K562 (cell line): ENCODE measurements around the gene WASHC3. TPM values are rescaled to one million over a fixed set of nuclear protein-coding genes. Genes with fewer than 3 reads are reported as not detected.

Source experiments
- ATAC-seq: fragments of 200-7000 bp; cut with Tn5 transposase; 3 replicates; pipeline ENCODE4 v1.9.1; 2020; ENCODE audit warnings: moderate library complexity
- BruUV-seq: library from RNA; stranded (reverse); fragments of 400-500 nt; replicated peaks from 2 replicates; lab custom pipeline; 2021; lab: Mats Ljungman, UMichigan
- CTCF ChIA-PET: fragments of 300-600 bp; formaldehyde crosslinking; extraction: SDS; loops from one replicate; lab custom pipeline; 2021; ENCODE audit warnings: low intra/inter-chr PET ratio; lab: Yijun Ruan, JAX
- POLR2A ChIA-PET: fragments of 300-600, 350-650 bp; sonication (Branson Sonifier 250); formaldehyde crosslinking; extraction: SDS; loops from one replicate; lab custom pipeline; 2021; ENCODE audit warnings: antibody characterized with exemption, inconsistent platforms; lab: Yijun Ruan, JAX
- DNase-seq, 4 experiments: peaks; one replicate each; pipeline versions ENCODE4 v3.0.0 to v3.0.0-alpha.2; 2011 to 2018; ENCODE audit warnings: low spot score in 3 of 4, mixed read lengths in 3 of 4; ENCODE audit errors: extremely low read depth in 1 of 4
- FAIRE-seq: peaks from 2 replicates; lab custom pipeline; 2011; peaks lifted over from hg19 to GRCh38; lab: Jason Lieb, UNC
- H2AFZ ChIP-seq: 2 replicates; pipeline ENCODE4 v1.6.0; 2011; ENCODE audit warnings: low read depth, low read length, control low read depth, inconsistent platforms
- H3K27ac ChIP-seq: fragments of 200-600 bp; 3 replicates; pipeline ENCODE4 v1.8.0; 2011; ENCODE audit warnings: low read depth, mild to moderate bottlenecking, control low read depth, inconsistent platforms, low read length, moderate library complexity, mixed read lengths; ENCODE audit errors: extremely low read depth
- H3K27me3 ChIP-seq, 2 experiments: fragments of 300-600 bp in 1 of 2; 2 replicates in 1 of 2; 3 replicates in 1 of 2; pipeline versions ENCODE4 v1.6.0 to v1.8.0; 2011; ENCODE audit warnings: inconsistent platforms in 2 of 2, low read length in 2 of 2, mild to moderate bottlenecking in 1 of 2, mixed read lengths in 1 of 2, moderate library complexity in 1 of 2; ENCODE audit not compliant: control insufficient read depth in 2 of 2, insufficient read depth in 2 of 2
- H3K36me3 ChIP-seq: fragments of 300-600 bp; 3 replicates; pipeline ENCODE4 v1.8.0; 2011; ENCODE audit warnings: mild to moderate bottlenecking, low read length, inconsistent platforms; ENCODE audit not compliant: control insufficient read depth, insufficient read depth
- H3K4me1 ChIP-seq, 2 experiments: fragments of 200-600 bp in 1 of 2; replicated peaks in 1 of 2; 2 replicates in 1 of 2; 3 replicates in 1 of 2; pipeline versions ENCODE4 v1.5.1 to v1.8.0; 2011; ENCODE audit warnings: inconsistent platforms in 2 of 2, low read length in 2 of 2, mild to moderate bottlenecking in 1 of 2, mixed read lengths in 1 of 2, moderate library complexity in 1 of 2; ENCODE audit not compliant: control insufficient read depth in 2 of 2, insufficient read depth in 2 of 2
- H3K4me2 ChIP-seq: 2 replicates; pipeline ENCODE4 v1.6.1; 2011; ENCODE audit warnings: low read length, control low read depth, inconsistent platforms, mixed read lengths; ENCODE audit not compliant: insufficient read depth
- H3K4me3 ChIP-seq: fragments of 200-600 bp; sonication (generic), shearing (Covaris generic); 2 replicates; pipeline ENCODE4 v1.5.1; 2016; ENCODE audit warnings: control low read depth, inconsistent platforms
- H3K79me2 ChIP-seq: fragments of 200-600 bp; 3 replicates; pipeline ENCODE4 v1.8.0; 2011; ENCODE audit warnings: low read length, inconsistent platforms; ENCODE audit not compliant: control insufficient read depth, insufficient read depth
- H3K9ac ChIP-seq, 2 experiments: 2 replicates each; pipeline versions ENCODE4 v1.6.0 to v1.6.1; 2011; ENCODE audit warnings: low read depth in 2 of 2, low read length in 2 of 2, control low read depth in 1 of 2, inconsistent platforms in 1 of 2, mild to moderate bottlenecking in 1 of 2, mixed read lengths in 1 of 2; ENCODE audit not compliant: insufficient read depth in 1 of 2
- H3K9me1 ChIP-seq: one replicate; pipeline ENCODE4 v1.6.0; 2011; ENCODE audit warnings: inconsistent platforms, mild to moderate bottlenecking, low read length, moderate library complexity; ENCODE audit not compliant: control insufficient read depth, insufficient read depth
- H3K9me3 ChIP-seq: replicated peaks from 2 replicates; pipeline ENCODE4 v1.5.1; 2011; ENCODE audit warnings: low read depth, low read length, inconsistent platforms; ENCODE audit not compliant: control insufficient read depth, insufficient read depth
- H4K20me1 ChIP-seq: replicated peaks from 2 replicates; pipeline ENCODE4 v1.6.1; 2011; ENCODE audit warnings: low read length, inconsistent platforms, mixed read lengths; ENCODE audit not compliant: control insufficient read depth, insufficient read depth
- CEBPG ChIP-seq, 3 experiments: fragments of 200-800 bp in 1 of 3; sonication (Bioruptor generic) in 1 of 3; sonication (generic) in 1 of 3; formaldehyde crosslinking in 1 of 3; IDR thresholded peaks in 2 of 3; conservative IDR thresholded peaks in 1 of 3; 2 replicates each; pipeline versions ENCODE4 v1.6.1 to v1.8.0; 2016 to 2022; ENCODE audit warnings: missing compliant biosample characterization in 2 of 3, missing genetic modification characterization in 2 of 3, mild to moderate bottlenecking in 1 of 3, missing genetic modification reagents in 1 of 3
- WGBS: fragments of 100-300 bp; shearing (Covaris generic); methylation state at CpG from one replicate; pipeline ENCODE4 v1.1.6; 2016; ENCODE audit warnings: low coverage, mixed read lengths; ENCODE audit not compliant: insufficient coverage; ENCODE audit errors: missing lambda C conversion rate; 5-methylcytosine and 5-hydroxymethylcytosine counted together
- in situ Hi-C: fragments of 300-500 bp; cut with MboI; formaldehyde crosslinking; loops from 4 replicates; pipeline ENCODE4 v1.15.0; 2018; ENCODE audit warnings: inconsistent platforms, mixed read lengths
- intact Hi-C: fragments of 100-400 bp; cut with micrococcal nuclease; formaldehyde crosslinking; loops from 2 replicates; pipeline ENCODE4 v1.14.2; 2022
- polyA plus RNA-seq, 8 experiments: library from polyadenylated mRNA; depleted of rRNA in 4 of 8; stranded (reverse) in 5 of 8; unstranded in 3 of 8; fragments of >200 nt; fragmentation: Nextera tagmentation in 2 of 8; fragmentation: Illumina TruSeq in 1 of 8; extraction: Ambion mirVana in 2 of 8; extraction: Trizol in 1 of 8; gene quantifications; 2 replicates each; pipeline versions ENCODE4 v1.2.1 to v1.2.3, GENCODE V29; 2011 to 2014; ENCODE audit warnings: inconsistent platforms in 1 of 8, missing spikeins in 1 of 8
- total RNA-seq, 7 experiments: library from RNA; depleted of rRNA in 6 of 7; stranded (reverse); fragments of >200 nt in 6 of 7; fragmentation: Illumina TruSeq in 2 of 7; extraction: Trizol in 2 of 7; gene quantifications; 2 replicates each; pipeline versions ENCODE4 v1.2.1 to v1.2.3, GENCODE V29; 2011 to 2021; ENCODE audit warnings: low replicate concordance in 1 of 7
- TF ChIP-seq, protein P1 (sequence below), 3 experiments: IDR thresholded peaks in 2 of 3; conservative IDR thresholded peaks in 1 of 3; 2 replicates each; pipeline ENCODE4 v1.5.1; 2011 to 2012; ENCODE audit warnings: low read length in 3 of 3, mild to moderate bottlenecking in 3 of 3, control low read depth in 2 of 3, improper control_type of control experiment in 1 of 3, inconsistent platforms in 1 of 3, low read depth in 1 of 3, mixed read lengths in 1 of 3, moderate library complexity in 1 of 3; ENCODE audit not compliant: insufficient read depth in 2 of 3

The WASHC3 gene
- total and polyA plus RNA-seq, 9 of the 15 experiments (the other 6 are each of a cell fraction or from before 2014, with no cell fraction given) = 14.3 to 74.9 (median 35.1) TPM

- peak overlapping the region in 1 of 2 experiments; percentile 65; a peak in 2 of 4 replicates for H3K9ac ChIP-seq
- no peaks in the 10 kb centered on the region for H3K9me1 ChIP-seq
- no peaks in the 10 kb centered on the region for H4K20me1 ChIP-seq
- no peaks in the 10 kb centered on the region for H3K9me3 ChIP-seq
- peak; percentile 61 for ATAC-seq
- no peak overlapping the region for H3K4me3 ChIP-seq
- intact Hi-C loops (no loop called here), in situ Hi-C loops (no loop called here)
- BruUV-seq = no TSS peak
- no peak for FAIRE-seq
- no peak for DNase-seq
- no peaks in the 10 kb centered on the region for H3K27me3 ChIP-seq
- no peaks in the 10 kb centered on the region for H3K79me2 ChIP-seq
- H3K36me3 ChIP-seq = 0 out of 3 replicates have a peak, but pooled peaks cover 3% of the 10 kb centered on the region
- ChIA-PET CTCF (no interaction called here), POLR2A (no interaction called here)
- WGBS = 77% methylated on average over 3 of the region's 4 CpGs
- no peak overlapping the region for H3K4me2 ChIP-seq
- peaks cover 0 to 3% of the 10 kb centered on the region in 2 experiments; a peak in 1 of 5 replicates for H3K4me1 ChIP-seq
- H3K27ac ChIP-seq = no peak overlapping the region
- TF ChIP-seq CEBPG (CRISPR knock-in tag; IDR thresholded peaks at IDR 0.05) (no peak), CEBPG (tag; conservative IDR thresholded peaks at IDR 0.05 in 1 of 2, IDR thresholded peaks at IDR 0.05 in 1 of 2) (no peak)
- TF ChIP-seq, protein P1, sequence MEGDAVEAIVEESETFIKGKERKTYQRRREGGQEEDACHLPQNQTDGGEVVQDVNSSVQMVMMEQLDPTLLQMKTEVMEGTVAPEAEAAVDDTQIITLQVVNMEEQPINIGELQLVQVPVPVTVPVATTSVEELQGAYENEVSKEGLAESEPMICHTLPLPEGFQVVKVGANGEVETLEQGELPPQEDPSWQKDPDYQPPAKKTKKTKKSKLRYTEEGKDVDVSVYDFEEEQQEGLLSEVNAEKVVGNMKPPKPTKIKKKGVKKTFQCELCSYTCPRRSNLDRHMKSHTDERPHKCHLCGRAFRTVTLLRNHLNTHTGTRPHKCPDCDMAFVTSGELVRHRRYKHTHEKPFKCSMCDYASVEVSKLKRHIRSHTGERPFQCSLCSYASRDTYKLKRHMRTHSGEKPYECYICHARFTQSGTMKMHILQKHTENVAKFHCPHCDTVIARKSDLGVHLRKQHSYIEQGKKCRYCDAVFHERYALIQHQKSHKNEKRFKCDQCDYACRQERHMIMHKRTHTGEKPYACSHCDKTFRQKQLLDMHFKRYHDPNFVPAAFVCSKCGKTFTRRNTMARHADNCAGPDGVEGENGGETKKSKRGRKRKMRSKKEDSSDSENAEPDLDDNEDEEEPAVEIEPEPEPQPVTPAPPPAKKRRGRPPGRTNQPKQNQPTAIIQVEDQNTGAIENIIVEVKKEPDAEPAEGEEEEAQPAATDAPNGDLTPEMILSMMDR (IDR thresholded peaks at IDR 0.05 in 2 of 3, conservative IDR thresholded peaks at IDR 0.05 in 1 of 3; ENCODE audit: insufficient read depth in 2 of 3, low read depth in 1 of 3, low read length in 3 of 3) = 0 out of 6 replicates have a peak, but pooled peaks of 1 of the 3 experiments have one; percentile 4
- no peak overlapping the region for H2AFZ ChIP-seq
Observed at GRCh38 chr12:102052192-102053061, 9.4 kb downstream of the WASHC3 start.
